ENCODE results near the gene GLT6D1.

DNA sequence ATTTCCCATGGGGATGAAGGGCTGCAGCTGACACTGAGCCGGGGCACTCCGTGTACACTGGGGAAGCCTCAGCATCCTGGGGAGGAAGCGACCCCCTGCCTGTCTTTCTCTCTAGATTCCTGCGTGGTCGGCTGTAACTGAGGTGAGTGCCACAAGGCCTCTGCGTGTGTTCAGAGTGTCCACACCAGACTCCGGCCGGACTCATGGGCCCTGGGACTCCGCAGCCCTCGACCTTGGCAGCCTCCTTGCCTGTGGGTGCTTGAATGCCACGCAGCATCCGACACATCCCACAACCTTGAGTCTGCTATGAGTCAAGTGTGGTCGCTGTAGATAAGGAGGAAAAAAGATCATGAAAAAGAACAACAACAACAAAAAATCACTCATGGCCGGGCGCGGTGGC, 54.4 kb downstream of the GLT6D1 start:
- TF ChIP-seq GATA3 (IDR thresholded peaks at IDR 0.05; ENCODE audit: low read depth, low read length) (no peak), GATA2 (IDR thresholded peaks at IDR 0.05; ENCODE audit: low read depth, low read length) (no peak)
